GM12878 (cell line): ENCODE data around the gene TRMT10C. TPM values are rescaled to one million over a fixed set of nuclear protein-coding genes. Genes with fewer than 3 reads are reported as not detected.

ENCODE experiments used
- ASH2L ChIP-seq: fragments of 300-600, 200-600 bp; sonication (generic); IDR thresholded peaks from 2 replicates; pipeline ENCODE4 v1.6.1; 2017; ENCODE audit warnings: low read depth, mild to moderate bottlenecking, borderline replicate concordance
- ATF3 ChIP-seq: IDR thresholded peaks from 2 replicates; pipeline ENCODE4 v1.6.1; 2011; ENCODE audit warnings: low read depth, mild to moderate bottlenecking, low read length, moderate library complexity, borderline replicate concordance; ENCODE audit errors: extremely low read depth
- BACH1 ChIP-seq: fragments of 450-650 bp; IDR thresholded peaks from 2 replicates; pipeline ENCODE4 v1.6.1; 2017; ENCODE audit warnings: mild to moderate bottlenecking, borderline replicate concordance
- BCL11A ChIP-seq: IDR thresholded peaks from 2 replicates; pipeline ENCODE4 v1.6.1; 2011; ENCODE audit warnings: low read depth, low read length
- BHLHE40 ChIP-seq, 2 experiments: fragments of 450-650 bp in 1 of 2; IDR thresholded peaks; 2 replicates each; pipeline ENCODE4 v1.6.1; 2011 to 2017; ENCODE audit warnings: low read depth in 2 of 2, borderline replicate concordance in 1 of 2, improper control_type of control experiment in 1 of 2, low read length in 1 of 2, mild to moderate bottlenecking in 1 of 2
- CHD2 ChIP-seq: IDR thresholded peaks from 2 replicates; pipeline ENCODE4 v1.6.1; 2011; ENCODE audit warnings: low read depth, low read length, improper control_type of control experiment, borderline replicate concordance
- ESRRA ChIP-seq: IDR thresholded peaks from 2 replicates; pipeline ENCODE4 v1.6.1; 2012; ENCODE audit warnings: mild to moderate bottlenecking, low read length, improper control_type of control experiment
- FOS ChIP-seq: IDR thresholded peaks from 3 replicates; pipeline ENCODE4 v1.6.1; 2011; ENCODE audit warnings: borderline replicate concordance; ENCODE audit not compliant: insufficient read length; ENCODE audit errors: extremely low read depth
- IKZF2 ChIP-seq, 2 experiments: fragments of 450-650 bp; IDR thresholded peaks; 2 replicates each; pipeline ENCODE4 v1.6.1; 2017; ENCODE audit warnings: mild to moderate bottlenecking in 2 of 2, moderate library complexity in 2 of 2
- MYB ChIP-seq: fragments of 150-350 bp; IDR thresholded peaks from 2 replicates; pipeline ENCODE4 v1.6.1; 2014; ENCODE audit warnings: mild to moderate bottlenecking, low read depth, low read length, borderline replicate concordance
- NFIC ChIP-seq: IDR thresholded peaks from 2 replicates; pipeline ENCODE4 v1.6.1; 2012; ENCODE audit warnings: low read depth, mild to moderate bottlenecking, inconsistent platforms, low read length, moderate library complexity
- RELA ChIP-seq: fragments of 450-650 bp; IDR thresholded peaks from 2 replicates; pipeline ENCODE4 v1.8.0; 2014; ENCODE audit warnings: borderline replicate concordance; ENCODE audit not compliant: partially characterized antibody
- SIX5 ChIP-seq: IDR thresholded peaks from 2 replicates; pipeline ENCODE4 v1.6.1; 2011; ENCODE audit warnings: mild to moderate bottlenecking, low read depth, low read length, moderate library complexity; ENCODE audit not compliant: severe bottlenecking
- SKIL ChIP-seq: fragments of 450-650 bp; IDR thresholded peaks from 2 replicates; pipeline ENCODE4 v1.6.1; 2017; ENCODE audit warnings: mild to moderate bottlenecking, low read depth, inconsistent platforms; ENCODE audit not compliant: poor library complexity, severe bottlenecking
- SP1 ChIP-seq: IDR thresholded peaks from one replicate; pipeline ENCODE4 v1.6.1; 2011; ENCODE audit warnings: low read depth, low read length
- SRF ChIP-seq, 2 experiments: IDR thresholded peaks; 2 replicates each; pipeline ENCODE4 v1.6.1; 2011; ENCODE audit warnings: low read depth in 2 of 2, low read length in 2 of 2, mild to moderate bottlenecking in 1 of 2, moderate library complexity in 1 of 2
- TBL1XR1 ChIP-seq: IDR thresholded peaks from 2 replicates; pipeline ENCODE4 v1.6.1; 2012; ENCODE audit warnings: low read depth, low read length, improper control_type of control experiment
- ZNF207 ChIP-seq: fragments of 450-650 bp; IDR thresholded peaks from 2 replicates; pipeline ENCODE4 v1.6.1; 2014; ENCODE audit warnings: antibody characterized with exemption, mild to moderate bottlenecking, borderline replicate concordance
- ZNF217 ChIP-seq: fragments of 450-650 bp; IDR thresholded peaks from 2 replicates; pipeline ENCODE4 v1.6.1; 2017; ENCODE audit warnings: antibody characterized with exemption, mild to moderate bottlenecking
- ZZZ3 ChIP-seq: IDR thresholded peaks from 2 replicates; pipeline ENCODE4 v1.6.1; 2011; ENCODE audit warnings: low read depth; ENCODE audit not compliant: control insufficient read depth, insufficient read length
- polyA plus RNA-seq, 11 experiments: library from polyadenylated mRNA; depleted of rRNA in 4 of 11; unstranded in 6 of 11; stranded (reverse) in 5 of 11; fragments of >200 nt; fragmentation: Nextera tagmentation in 4 of 11; fragmentation: Illumina TruSeq in 1 of 11; extraction: Ambion mirVana in 4 of 11; extraction: Trizol in 1 of 11; gene quantifications; 1 replicate in 1 of 11; 2 replicates in 10 of 11; pipeline versions ENCODE4 v1.2.1 to v1.2.3, GENCODE V29; 2011 to 2016; ENCODE audit warnings: inconsistent platforms in 2 of 11, missing spikeins in 2 of 11, low read depth in 1 of 11
- total RNA-seq, 4 experiments: library from RNA; depleted of rRNA in 3 of 4; stranded (reverse); fragments of >200 nt in 3 of 4; fragmentation: Illumina TruSeq in 1 of 4; extraction: Trizol in 1 of 4; gene quantifications; 2 replicates each; pipeline versions ENCODE4 v1.2.1 to v1.2.3, GENCODE V29; 2013 to 2021
- TF ChIP-seq, protein P1 (sequence below): IDR thresholded peaks from 2 replicates; pipeline ENCODE4 v1.6.1; 2012; ENCODE audit warnings: low read depth, low read length, improper control_type of control experiment
- TF ChIP-seq, protein P2 (sequence below), 3 experiments: IDR thresholded peaks in 2 of 3; conservative IDR thresholded peaks in 1 of 3; 2 replicates each; pipeline ENCODE4 v1.5.1; 2011; ENCODE audit warnings: low read depth in 3 of 3, low read length in 3 of 3, mild to moderate bottlenecking in 3 of 3, control low read depth in 2 of 3, moderate library complexity in 2 of 3, inconsistent platforms in 1 of 3, mixed read lengths in 1 of 3; ENCODE audit not compliant: control insufficient read depth in 2 of 3, insufficient read depth in 1 of 3; ENCODE audit errors: extremely low read depth in 1 of 3

TRMT10C gene
- total and polyA plus RNA-seq, 10 of the 15 experiments (the other 5 are each of a cell fraction or from before 2014, with no cell fraction given): 33.0 to 82.1 (median 47.1) TPM

DNA sequence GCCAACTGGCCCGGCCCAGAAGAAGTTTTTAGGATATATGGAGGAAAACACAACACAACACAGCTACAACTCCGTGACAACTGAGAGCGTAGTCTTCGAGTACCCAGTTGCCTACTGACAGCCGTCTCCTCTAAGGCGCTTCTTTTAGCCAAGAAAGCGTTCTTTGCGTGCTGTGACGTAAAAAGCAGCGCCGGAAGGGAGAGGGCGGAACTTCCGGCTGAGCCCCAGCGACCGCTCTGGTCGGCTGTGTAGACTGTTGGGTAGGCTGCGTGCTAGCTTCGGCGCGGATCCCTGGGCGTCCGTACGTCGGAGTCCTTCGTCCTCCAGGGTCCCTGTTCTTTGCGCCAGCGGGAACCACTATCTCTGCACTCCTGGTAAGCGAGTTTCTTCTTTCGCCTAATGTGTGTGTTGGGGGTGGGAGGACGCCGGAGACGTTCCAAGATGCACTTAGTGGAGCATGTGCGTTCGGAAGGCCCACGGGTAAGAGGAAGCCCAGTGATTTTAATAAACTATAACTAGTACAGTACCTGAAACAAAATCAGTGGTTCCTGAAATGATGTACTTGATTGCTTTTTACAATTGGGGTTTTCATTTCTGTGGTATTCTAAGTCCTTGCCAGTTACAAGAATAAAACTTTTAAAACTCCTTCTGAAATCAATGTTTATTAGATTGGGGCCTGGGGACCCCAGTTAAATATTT, at the start of gene TRMT10C (continued):
- TF ChIP-seq SKIL (no peak), ZNF207 (no peak), TBL1XR1 (no peak), ZNF217 (peak; percentile 15; the same call in 1 of the 2 replicates), BCL11A (no peak), IKZF2 (IDR thresholded peaks at IDR 0.05) (no peak), SIX5 (peak; percentile 37), ZZZ3 (no peak), ATF3 (peak; percentile 57; the same call in 1 of the 2 replicates), ASH2L (no peak), RELA (peak; percentile 11), MYB (no peak), FOS (no peak), BACH1 (no peak), BHLHE40 (IDR thresholded peaks at IDR 0.05; ENCODE audit: borderline replicate concordance in 1 of 2, low read depth in 2 of 2, low read length in 1 of 2) (peak; percentile 38 to 49; a peak in 1 of 4 replicates), ESRRA (no peak), CHD2 (peak; percentile 65; the same call in 1 of the 2 replicates), SRF (IDR thresholded peaks at IDR 0.05; ENCODE audit: low read depth in 2 of 2, low read length in 2 of 2) (peak in 1 of 2 experiments; percentile 83; a peak in 2 of 4 replicates), NFIC (peak; percentile 15; the same call in 1 of the 2 replicates), SP1 (peak; percentile 20)
- TF ChIP-seq, protein P1, sequence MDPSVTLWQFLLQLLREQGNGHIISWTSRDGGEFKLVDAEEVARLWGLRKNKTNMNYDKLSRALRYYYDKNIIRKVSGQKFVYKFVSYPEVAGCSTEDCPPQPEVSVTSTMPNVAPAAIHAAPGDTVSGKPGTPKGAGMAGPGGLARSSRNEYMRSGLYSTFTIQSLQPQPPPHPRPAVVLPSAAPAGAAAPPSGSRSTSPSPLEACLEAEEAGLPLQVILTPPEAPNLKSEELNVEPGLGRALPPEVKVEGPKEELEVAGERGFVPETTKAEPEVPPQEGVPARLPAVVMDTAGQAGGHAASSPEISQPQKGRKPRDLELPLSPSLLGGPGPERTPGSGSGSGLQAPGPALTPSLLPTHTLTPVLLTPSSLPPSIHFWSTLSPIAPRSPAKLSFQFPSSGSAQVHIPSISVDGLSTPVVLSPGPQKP: no peak
- TF ChIP-seq, protein P2, sequence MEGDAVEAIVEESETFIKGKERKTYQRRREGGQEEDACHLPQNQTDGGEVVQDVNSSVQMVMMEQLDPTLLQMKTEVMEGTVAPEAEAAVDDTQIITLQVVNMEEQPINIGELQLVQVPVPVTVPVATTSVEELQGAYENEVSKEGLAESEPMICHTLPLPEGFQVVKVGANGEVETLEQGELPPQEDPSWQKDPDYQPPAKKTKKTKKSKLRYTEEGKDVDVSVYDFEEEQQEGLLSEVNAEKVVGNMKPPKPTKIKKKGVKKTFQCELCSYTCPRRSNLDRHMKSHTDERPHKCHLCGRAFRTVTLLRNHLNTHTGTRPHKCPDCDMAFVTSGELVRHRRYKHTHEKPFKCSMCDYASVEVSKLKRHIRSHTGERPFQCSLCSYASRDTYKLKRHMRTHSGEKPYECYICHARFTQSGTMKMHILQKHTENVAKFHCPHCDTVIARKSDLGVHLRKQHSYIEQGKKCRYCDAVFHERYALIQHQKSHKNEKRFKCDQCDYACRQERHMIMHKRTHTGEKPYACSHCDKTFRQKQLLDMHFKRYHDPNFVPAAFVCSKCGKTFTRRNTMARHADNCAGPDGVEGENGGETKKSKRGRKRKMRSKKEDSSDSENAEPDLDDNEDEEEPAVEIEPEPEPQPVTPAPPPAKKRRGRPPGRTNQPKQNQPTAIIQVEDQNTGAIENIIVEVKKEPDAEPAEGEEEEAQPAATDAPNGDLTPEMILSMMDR (IDR thresholded peaks at IDR 0.05 in 2 of 3, conservative IDR thresholded peaks at IDR 0.05 in 1 of 3; ENCODE audit: control insufficient read depth in 2 of 3, extremely low read depth in 1 of 3, insufficient read depth in 1 of 3, low read depth in 3 of 3, low read length in 3 of 3): no peak
